ENCODE data around the gene GPR61. TPM values are rescaled to one million over a fixed set of nuclear protein-coding genes. Genes with fewer than 3 reads are reported as not detected.

GPR61 gene
- total RNA-seq, 3 donors from 2014 or later: not detected

GRCh38 chr1:109523706-109524105 is 16.0 kb upstream of the GPR61 start:
- Mint-ChIP-seq H3K9me3 (no peaks in the 10 kb centered on the region), H3K4me3 (no peak overlapping the region), H3K27me3 (ENCODE audit: low read depth) (peaks cover 3% of the 10 kb centered on the region), H3K36me3 (ENCODE audit: insufficient read depth) (no peaks in the 10 kb centered on the region), H3K4me1 (ENCODE audit: low read depth) (no peaks in the 10 kb centered on the region)
- DNase-seq (no peak), ATAC-seq (no peak)

- no peaks in the 10 kb centered on the region for H3K9me3 Mint-ChIP-seq
- H3K4me3 Mint-ChIP-seq: no peak overlapping the region
- H3K27me3 Mint-ChIP-seq (ENCODE audit: low read depth): peaks cover 3% of the 10 kb centered on the region
- peaks cover 22% of the 10 kb centered on the region for H3K4me1 Mint-ChIP-seq (ENCODE audit: low read depth)
- DNase-seq: no peak
- no peak for ATAC-seq
- no peaks in the 10 kb centered on the region for H3K36me3 Mint-ChIP-seq (ENCODE audit: insufficient read depth)
Measured at GRCh38 chr1:109527098-109527811, 12.4 kb upstream of the GPR61 start.

GRCh38 chr1:109527846-109528695 is 11.6 kb upstream of the GPR61 start:
- no peak overlapping the region for H3K4me3 Mint-ChIP-seq
- H3K27me3 Mint-ChIP-seq (ENCODE audit: low read depth): peaks cover under 1% of the 10 kb centered on the region
- no peaks in the 10 kb centered on the region for H3K36me3 Mint-ChIP-seq (ENCODE audit: insufficient read depth)
- no peaks in the 10 kb centered on the region for H3K9me3 Mint-ChIP-seq
- no peak for DNase-seq
- H3K4me1 Mint-ChIP-seq (ENCODE audit: low read depth): peaks cover 28% of the 10 kb centered on the region
- no peak for ATAC-seq

GRCh38 chr1:109528712-109529111 is 11.0 kb upstream of the GPR61 start:
- DNase-seq (no peak), ATAC-seq (no peak)
- H3K4me1 Mint-ChIP-seq (ENCODE audit: low read depth): peaks cover 28% of the 10 kb centered on the region
- H3K4me3 Mint-ChIP-seq: no peak overlapping the region
- no peaks in the 10 kb centered on the region for H3K9me3 Mint-ChIP-seq
- H3K36me3 Mint-ChIP-seq (ENCODE audit: insufficient read depth): no peaks in the 10 kb centered on the region
- no peaks in the 10 kb centered on the region for H3K27me3 Mint-ChIP-seq (ENCODE audit: low read depth)

GRCh38 chr1:109529881-109530456 is 9.7 kb upstream of the GPR61 start:
- DNase-seq (no peak), ATAC-seq (no peak)
- H3K4me1 Mint-ChIP-seq (ENCODE audit: low read depth): peaks cover 28% of the 10 kb centered on the region
- H3K27me3 Mint-ChIP-seq (ENCODE audit: low read depth): no peaks in the 10 kb centered on the region
- no peaks in the 10 kb centered on the region for H3K9me3 Mint-ChIP-seq
- H3K36me3 Mint-ChIP-seq (ENCODE audit: insufficient read depth): no peaks in the 10 kb centered on the region
- H3K4me3 Mint-ChIP-seq: no peak overlapping the region

- Mint-ChIP-seq H3K9me3 (no peaks in the 10 kb centered on the region), H3K4me3 (peak overlapping the region; percentile 26), H3K27me3 (ENCODE audit: low read depth) (no peaks in the 10 kb centered on the region), H3K36me3 (ENCODE audit: insufficient read depth) (no peaks in the 10 kb centered on the region), H3K4me1 (ENCODE audit: low read depth) (peaks cover 28% of the 10 kb centered on the region)
- ATAC-seq: no peak
- DNase-seq: no peak
Measured at GRCh38 chr1:109530457-109531087, 9.1 kb upstream of the GPR61 start.

- H3K36me3 Mint-ChIP-seq (ENCODE audit: insufficient read depth): no peaks in the 10 kb centered on the region
- no peak for DNase-seq
- H3K9me3 Mint-ChIP-seq: no peaks in the 10 kb centered on the region
- ATAC-seq: no peak
- no peaks in the 10 kb centered on the region for H3K27me3 Mint-ChIP-seq (ENCODE audit: low read depth)
- H3K4me1 Mint-ChIP-seq (ENCODE audit: low read depth): peaks cover 28% of the 10 kb centered on the region
- H3K4me3 Mint-ChIP-seq: no peak overlapping the region
Measured at GRCh38 chr1:109531380-109531779, 8.3 kb upstream of the GPR61 start.

GRCh38 chr1:109531826-109532364 is 7.8 kb upstream of the GPR61 start:
- Mint-ChIP-seq H3K4me3 (peak overlapping the region; percentile 77), H3K4me1 (ENCODE audit: low read depth) (peaks cover 28% of the 10 kb centered on the region), H3K9me3 (no peaks in the 10 kb centered on the region), H3K27me3 (ENCODE audit: low read depth) (no peaks in the 10 kb centered on the region), H3K36me3 (ENCODE audit: insufficient read depth) (no peaks in the 10 kb centered on the region)
- DNase-seq: no peak
- no peak for ATAC-seq

GRCh38 chr1:109532365-109533136 is 7.1 kb upstream of the GPR61 start:
- Mint-ChIP-seq H3K27me3 (ENCODE audit: low read depth) (no peaks in the 10 kb centered on the region), H3K4me1 (ENCODE audit: low read depth) (peaks cover 28% of the 10 kb centered on the region), H3K36me3 (ENCODE audit: insufficient read depth) (no peaks in the 10 kb centered on the region), H3K9me3 (no peaks in the 10 kb centered on the region), H3K4me3 (peak overlapping the region; percentile 77)
- ATAC-seq: peak; percentile 93 to 94
- DNase-seq: peak; percentile 89

- ATAC-seq: no peak
- DNase-seq: no peak
- no peaks in the 10 kb centered on the region for H3K27me3 Mint-ChIP-seq (ENCODE audit: low read depth)
- H3K4me1 Mint-ChIP-seq (ENCODE audit: low read depth): peaks cover 28% of the 10 kb centered on the region
- H3K36me3 Mint-ChIP-seq (ENCODE audit: insufficient read depth): no peaks in the 10 kb centered on the region
- no peaks in the 10 kb centered on the region for H3K9me3 Mint-ChIP-seq
- no peak overlapping the region for H3K4me3 Mint-ChIP-seq
Measured at GRCh38 chr1:109534307-109534858, 5.3 kb upstream of the GPR61 start.

- H3K27me3 Mint-ChIP-seq (ENCODE audit: low read depth): no peaks in the 10 kb centered on the region
- DNase-seq: no peak
Measured at GRCh38 chr1:109535481-109535880, 4.2 kb upstream of the GPR61 start.

GRCh38 chr1:109535971-109536491 is 3.6 kb upstream of the GPR61 start:
- no peaks in the 10 kb centered on the region for H3K27me3 Mint-ChIP-seq (ENCODE audit: low read depth)
- ATAC-seq (no peak), DNase-seq (no peak)
- no peak overlapping the region for H3K4me3 Mint-ChIP-seq
- no peaks in the 10 kb centered on the region for H3K36me3 Mint-ChIP-seq (ENCODE audit: insufficient read depth)
- peaks cover 18% of the 10 kb centered on the region for H3K4me1 Mint-ChIP-seq (ENCODE audit: low read depth)
- H3K9me3 Mint-ChIP-seq: no peaks in the 10 kb centered on the region

More at GRCh38 chr1:109535481-109535880, 4.2 kb upstream of the GPR61 start:
- ATAC-seq: no peak
- no peaks in the 10 kb centered on the region for H3K9me3 Mint-ChIP-seq
- H3K36me3 Mint-ChIP-seq (ENCODE audit: insufficient read depth): no peaks in the 10 kb centered on the region
- H3K4me3 Mint-ChIP-seq: no peak overlapping the region
- H3K4me1 Mint-ChIP-seq (ENCODE audit: low read depth): peaks cover 24% of the 10 kb centered on the region

GRCh38 chr1:109537450-109538178 is 2.1 kb upstream of the GPR61 start:
- Mint-ChIP-seq H3K4me1 (ENCODE audit: low read depth) (peaks cover 2% of the 10 kb centered on the region), H3K36me3 (ENCODE audit: insufficient read depth) (no peaks in the 10 kb centered on the region), H3K9me3 (no peaks in the 10 kb centered on the region), H3K4me3 (no peak overlapping the region), H3K27me3 (ENCODE audit: low read depth) (no peaks in the 10 kb centered on the region)
- no peak for ATAC-seq
- DNase-seq: no peak
